Activated naive CD4-positive, alpha-beta T cell treated with anti-CD3 and anti-CD28 coated beads for 36 hours (primary cell): ENCODE measurements around the gene EMC9. TPM values are rescaled to one million over a fixed set of nuclear protein-coding genes. Genes with fewer than 3 reads are reported as not detected.
A peak's percentile ranks its signal among the peaks of the same experiment; 100 is the strongest.

ENCODE experiments used
- CTCF ChIA-PET: fragments of 350-600 bp; sonication (Branson Sonifier 250); formaldehyde crosslinking; loops from one replicate; lab custom pipeline; 2021; ENCODE audit warnings: antibody characterized with exemption; lab: Charles Lee
- DNase-seq: peaks from one replicate; pipeline ENCODE4 v3.0.0-alpha.2; 2020
- H3K27ac Mint-ChIP-seq: one replicate; pipeline ENCODE4 v1.8.0; 2021; ENCODE audit warnings: mild to moderate bottlenecking, mixed read lengths
- H3K27me3 Mint-ChIP-seq: one replicate; pipeline ENCODE4 v1.8.0; 2021; ENCODE audit warnings: low read depth, mixed read lengths
- H3K36me3 Mint-ChIP-seq: one replicate; pipeline ENCODE4 v1.8.0; 2021; ENCODE audit warnings: low read depth, mixed read lengths
- H3K4me1 Mint-ChIP-seq: one replicate; pipeline ENCODE4 v1.8.0; 2021; ENCODE audit warnings: low read depth, mixed read lengths
- H3K4me3 Mint-ChIP-seq: one replicate; pipeline ENCODE4 v1.8.0; 2021; ENCODE audit warnings: mild to moderate bottlenecking, moderate library complexity, mixed read lengths
- H3K9me3 Mint-ChIP-seq: one replicate; pipeline ENCODE4 v1.8.0; 2021; ENCODE audit warnings: mixed read lengths
- intact Hi-C: fragments of 100-400 bp; cut with micrococcal nuclease; formaldehyde crosslinking; loops from one replicate; pipeline ENCODE4 v1.15.1; 2023
- total RNA-seq, 2 experiments: library from RNA; stranded (reverse); gene quantifications; one replicate each; pipeline ENCODE4 v1.2.3, GENCODE V29; 2021

EMC9 gene
- total RNA-seq: 10 to 100 TPM; 38.4 to 38.9 TPM

- intact Hi-C loops: loop anchor here (1.0 to 2.0 kb wide), 11 partner anchors 20 to 820 kb away; partner anchors contain the start of genes AP1G2, CHMP4A, DCAF11 and GMPR2
- CTCF ChIA-PET: interaction anchor here (1.0 to 1.7 kb wide), 7 partner anchors 9 to 181 kb away, joined by 3 to 15 read pairs (median 4); partner anchors contain the start of gene IRF9
- Mint-ChIP-seq H3K36me3 (peaks cover 65% of the 10 kb centered on the region), H3K27ac (peak within 1 kb of the TSS; percentile 93), H3K9me3 (no peaks in the 10 kb centered on the region), H3K4me3 (peak within 1 kb of the TSS; percentile 99), H3K27me3 (no peaks in the 10 kb centered on the region), H3K4me1 (peaks cover 73% of the 10 kb centered on the region)
- DNase-seq: peak; percentile 100
Observed at GRCh38 chr14:24141097-24141880, at the start of gene EMC9. TSS of gene EMC9 (minus strand) at chr14:24141591. CDS start at chr14:24141304, 287 bp downstream.

- DNase-seq: no peak
- H3K4me1 Mint-ChIP-seq: peaks cover 59% of the 10 kb centered on the region
- peaks cover 16% of the 10 kb centered on the region for H3K36me3 Mint-ChIP-seq
- CTCF ChIA-PET: interaction anchor here (0.7 to 1.0 kb wide), 2 partner anchors 10 to 98 kb away, joined by 3 read pairs; no protein-coding TSS in a partner anchor
- no peaks in the 10 kb centered on the region for H3K9me3 Mint-ChIP-seq
- intact Hi-C loops: no loop called here
- H3K4me3 Mint-ChIP-seq: no peak overlapping the region
- H3K27ac Mint-ChIP-seq: no peak overlapping the region
- H3K27me3 Mint-ChIP-seq: no peaks in the 10 kb centered on the region
Observed at GRCh38 chr14:24190416-24190815, 49.0 kb upstream of the EMC9 start.

GRCh38 chr14:24189460-24189859, 48.1 kb upstream of the EMC9 start:
- CTCF ChIA-PET: interaction anchor here (0.7 to 1.9 kb wide), 3 partner anchors 29 to 201 kb away, joined by 3 to 13 read pairs (median 3); partner anchors contain the start of genes DHRS4L2, IRF9 and LTB4R
- Mint-ChIP-seq H3K36me3 (peaks cover 19% of the 10 kb centered on the region), H3K27me3 (no peaks in the 10 kb centered on the region), H3K4me1 (peaks cover 52% of the 10 kb centered on the region), H3K9me3 (no peaks in the 10 kb centered on the region), H3K4me3 (no peak overlapping the region), H3K27ac (peak overlapping the region; percentile 78)
- intact Hi-C loops: loop anchor here (2.0 kb wide), 1 partner anchor 253 kb away; the partner anchor contains the start of gene SDR39U1
- DNase-seq: no peak

- intact Hi-C loops: loop anchor here (2.0 kb wide), 1 partner anchor 254 kb away; the partner anchor contains the start of gene SDR39U1
- peaks cover 19% of the 10 kb centered on the region for H3K36me3 Mint-ChIP-seq
- H3K4me1 Mint-ChIP-seq: peaks cover 48% of the 10 kb centered on the region
- H3K9me3 Mint-ChIP-seq: no peaks in the 10 kb centered on the region
- no peak for DNase-seq
- CTCF ChIA-PET: interaction anchor here (0.7 to 1.9 kb wide), 4 partner anchors 28 to 201 kb away, joined by 3 to 13 read pairs (median 4); partner anchors contain the start of genes DHRS4L2, IRF9, LTB4R and RNF31
- H3K27ac Mint-ChIP-seq: peak overlapping the region; percentile 78
- H3K27me3 Mint-ChIP-seq: no peaks in the 10 kb centered on the region
- peak overlapping the region; percentile 85 for H3K4me3 Mint-ChIP-seq
Observed at GRCh38 chr14:24189059-24189375, 47.6 kb upstream of the EMC9 start.

- Mint-ChIP-seq H3K27me3 (no peaks in the 10 kb centered on the region), H3K4me1 (peaks cover 46% of the 10 kb centered on the region), H3K9me3 (no peaks in the 10 kb centered on the region), H3K27ac (peak within 1 kb of the TSS; percentile 78), H3K4me3 (peak within 1 kb of the TSS; percentile 85), H3K36me3 (peaks cover 21% of the 10 kb centered on the region)
- intact Hi-C loops: loop anchor here (1.0 to 2.0 kb wide), 9 partner anchors 16 to 254 kb away; partner anchors contain the start of genes CHMP4A, DCAF11, DHRS1 and GMPR2
- CTCF ChIA-PET: interaction anchor here (0.6 to 1.9 kb wide), 7 partner anchors 28 to 200 kb away, joined by 3 to 13 read pairs (median 3); partner anchors contain the start of genes DHRS4L2, IRF9, LTB4R and RNF31
- DNase-seq: peak; percentile 97
Observed at GRCh38 chr14:24188251-24189058, 47.1 kb upstream of the EMC9 start, which contains the start of gene IPO4. TSS of gene IPO4 (minus strand) at chr14:24188816. CDS start at chr14:24188787, 29 bp downstream.

GRCh38 chr14:24187539-24187915, 46.1 kb upstream of the EMC9 start:
- H3K4me3 Mint-ChIP-seq: peak overlapping the region; percentile 85
- no peak overlapping the region for H3K27ac Mint-ChIP-seq
- no peaks in the 10 kb centered on the region for H3K27me3 Mint-ChIP-seq
- CTCF ChIA-PET: interaction anchor here (1.4 to 2.8 kb wide), 5 partner anchors 26 to 123 kb away, joined by 4 to 9 read pairs (median 5); partner anchors contain the start of genes CHMP4A, IRF9, LTB4R2 and RNF31
- peaks cover 40% of the 10 kb centered on the region for H3K4me1 Mint-ChIP-seq
- no peak for DNase-seq
- no peaks in the 10 kb centered on the region for H3K9me3 Mint-ChIP-seq
- peaks cover 19% of the 10 kb centered on the region for H3K36me3 Mint-ChIP-seq
- intact Hi-C loops: no loop called here

- Mint-ChIP-seq H3K36me3 (peaks cover 18% of the 10 kb centered on the region), H3K27me3 (no peaks in the 10 kb centered on the region), H3K27ac (no peak overlapping the region), H3K4me3 (peak overlapping the region; percentile 85), H3K9me3 (no peaks in the 10 kb centered on the region), H3K4me1 (peaks cover 36% of the 10 kb centered on the region)
- intact Hi-C loops: no loop called here
- CTCF ChIA-PET: interaction anchor here (0.8 to 2.8 kb wide), 7 partner anchors 26 to 123 kb away, joined by 3 to 9 read pairs (median 5); partner anchors contain the start of genes CHMP4A, IRF9 and LTB4R2
- no peak for DNase-seq
Observed at GRCh38 chr14:24186831-24187538, 45.6 kb upstream of the EMC9 start.

- Mint-ChIP-seq H3K27ac (no peak overlapping the region), H3K27me3 (no peaks in the 10 kb centered on the region), H3K9me3 (no peaks in the 10 kb centered on the region), H3K4me3 (no peak overlapping the region), H3K36me3 (peaks cover 19% of the 10 kb centered on the region), H3K4me1 (peaks cover 30% of the 10 kb centered on the region)
- intact Hi-C loops: no loop called here
- CTCF ChIA-PET: interaction anchor here (0.6 to 2.8 kb wide), 9 partner anchors 25 to 123 kb away, joined by 3 to 9 read pairs (median 4); partner anchors contain the start of gene IRF9
- no peak for DNase-seq
Observed at GRCh38 chr14:24185741-24186140, 44.4 kb upstream of the EMC9 start.

GRCh38 chr14:24185026-24185425, 43.6 kb upstream of the EMC9 start:
- H3K27ac Mint-ChIP-seq: no peak overlapping the region
- no peak for DNase-seq

GRCh38 chr14:24184104-24184970, 42.9 kb upstream of the EMC9 start:
- no peak for DNase-seq
- Mint-ChIP-seq H3K36me3 (peaks cover 19% of the 10 kb centered on the region), H3K9me3 (no peaks in the 10 kb centered on the region)

More at GRCh38 chr14:24185026-24185425, 43.6 kb upstream of the EMC9 start:
- intact Hi-C loops: no loop called here
- Mint-ChIP-seq H3K36me3 (peaks cover 16% of the 10 kb centered on the region), H3K27me3 (no peaks in the 10 kb centered on the region), H3K9me3 (no peaks in the 10 kb centered on the region), H3K4me3 (no peak overlapping the region), H3K4me1 (peaks cover 27% of the 10 kb centered on the region)
- CTCF ChIA-PET: interaction anchor here (0.6 to 2.8 kb wide), 5 partner anchors 24 to 112 kb away, joined by 3 to 9 read pairs (median 4); partner anchors contain the start of gene IRF9

More at GRCh38 chr14:24184104-24184970, 42.9 kb upstream of the EMC9 start:
- H3K27ac Mint-ChIP-seq: no peak overlapping the region
- intact Hi-C loops: no loop called here
- H3K4me3 Mint-ChIP-seq: no peak overlapping the region
- no peaks in the 10 kb centered on the region for H3K27me3 Mint-ChIP-seq
- H3K4me1 Mint-ChIP-seq: peaks cover 23% of the 10 kb centered on the region
- CTCF ChIA-PET: interaction anchor here (1.6 to 2.8 kb wide), 2 partner anchors 23 to 39 kb away, joined by 4 to 9 read pairs; partner anchors contain the start of gene IRF9
